Thymus (tissue), 14 donors: ENCODE results near the gene KCNMB3. TPM values are rescaled to one million over a fixed set of nuclear protein-coding genes. Genes with fewer than 3 reads are reported as not detected.

Experiments used
- DNase-seq, 9 donors: peaks; one replicate each; pipeline ENCODE4 v3.0.0-alpha.2; 2013; ENCODE audit warnings: low spot score in 9 of 9, low read depth in 6 of 9, missing footprints in 1 of 9
- H3K27ac ChIP-seq, 2 donors: one replicate each; pipeline ENCODE4 v1.5.1; 2013; ENCODE audit warnings: control low read depth in 1 of 2, low read depth in 1 of 2, low read length in 1 of 2, mild to moderate bottlenecking in 1 of 2, moderate library complexity in 1 of 2
- H3K27me3 ChIP-seq, 2 donors: one replicate each; pipeline ENCODE4 v1.5.1; 2013; ENCODE audit warnings: low read length in 1 of 2; ENCODE audit not compliant: control insufficient read depth in 2 of 2, insufficient read depth in 1 of 2
- H3K36me3 ChIP-seq, 2 donors: one replicate each; pipeline ENCODE4 v1.5.1; 2013; ENCODE audit warnings: low read length in 1 of 2, mild to moderate bottlenecking in 1 of 2, moderate library complexity in 1 of 2; ENCODE audit not compliant: control insufficient read depth in 2 of 2, insufficient read depth in 2 of 2
- H3K4me1 ChIP-seq, 2 donors: one replicate each; pipeline ENCODE4 v1.5.1; 2013; ENCODE audit warnings: low read length in 2 of 2; ENCODE audit not compliant: control insufficient read depth in 2 of 2, insufficient read depth in 2 of 2
- H3K4me3 ChIP-seq, 2 donors: one replicate each; pipeline ENCODE4 v1.5.1; 2013; ENCODE audit warnings: low read length in 2 of 2, control low read depth in 1 of 2, mild to moderate bottlenecking in 1 of 2
- H3K9me3 ChIP-seq, 2 donors: one replicate each; pipeline ENCODE4 v1.5.1; 2013; ENCODE audit warnings: low read length in 1 of 2, mild to moderate bottlenecking in 1 of 2; ENCODE audit not compliant: control insufficient read depth in 2 of 2, insufficient read depth in 1 of 2
- WGBS: extraction: QIAGEN DNeasy Blood & Tissue Kit; methylation state at CpG from one replicate; pipeline ENCODE4 v1.1.7; 2013; 5-methylcytosine and 5-hydroxymethylcytosine counted together
- long read RNA-seq, 10 donors: transcript quantifications; one replicate each; lab custom pipeline, GENCODE V29; 2026
- polyA plus RNA-seq: library from polyadenylated mRNA; stranded (reverse); fragments of 200-250 nt; gene quantifications from one replicate; pipeline ENCODE4 v1.2.3, GENCODE V29; 2013
- total RNA-seq: library from RNA; stranded (reverse); fragments of 120-200 nt; gene quantifications from one replicate; pipeline ENCODE4 v1.2.4, GENCODE V29; 2013
- donor health status: healthy.

KCNMB3 gene
- total RNA-seq, result 0.80 TPM
- polyA plus RNA-seq, result 3.6 TPM
- long read RNA-seq, donor 1, result 0 reads
- long read RNA-seq, donor 2, result 0 reads
- long read RNA-seq, donor 3, full-length matches to known transcripts, result 2 of 2 reads
- long read RNA-seq, donor 3, partial matches to known transcripts, result 0 of 2 reads
- long read RNA-seq, donor 3, other reads (novel, unspliced or antisense), result 0 of 2 reads
- long read RNA-seq, donor 4, partial matches to known transcripts, result 0 of 1 reads
- long read RNA-seq, donor 4, other reads (novel, unspliced or antisense), result 0 of 1 reads
- long read RNA-seq, donor 5, full-length matches to known transcripts, result 1 of 1 reads
- long read RNA-seq, donor 5, partial matches to known transcripts, result 0 of 1 reads
- long read RNA-seq, donor 5, other reads (novel, unspliced or antisense), result 0 of 1 reads
- long read RNA-seq, donor 6, result 0 reads
- long read RNA-seq, donor 7, partial matches to known transcripts, result 11 of 12 reads
- long read RNA-seq, donor 7, other reads (novel, unspliced or antisense), result 0 of 12 reads
- long read RNA-seq, donor 8, result 0 reads
- long read RNA-seq, donor 9, full-length matches to known transcripts, result 3 of 3 reads
- long read RNA-seq, donor 9, partial matches to known transcripts, result 0 of 3 reads
- long read RNA-seq, donor 9, other reads (novel, unspliced or antisense), result 0 of 3 reads
- long read RNA-seq, donor 10, result 0 reads

- Histone ChIP-seq H3K4me3 (no peak within 1 kb of the TSS), H3K36me3 (no peaks in the 10 kb centered on the region), H3K9me3 (no peaks in the 10 kb centered on the region), H3K27ac (no peak within 1 kb of the TSS), H3K27me3 (no peaks in the 10 kb centered on the region), H3K4me1 (no peaks in the 10 kb centered on the region)
- 97% methylated on average over 6 of the region's 6 CpGs for WGBS
- DNase-seq, result no peak
These were observed at the start of gene KCNMB3 for GRCh38 chr3:179250803-179251476. Gene KCNMB3, minus strand, starts transcription at chr3:179251114. Its CDS starts 124 bp downstream, at chr3:179250990.

GRCh38 chr3:179299999-179300613 is 49.2 kb upstream of the KCNMB3 start:
- Histone ChIP-seq H3K4me1 (no peaks in the 10 kb centered on the region), H3K36me3 (no peaks in the 10 kb centered on the region), H3K27ac (no peak overlapping the region), H3K9me3 (no peaks in the 10 kb centered on the region), H3K27me3 (no peaks in the 10 kb centered on the region), H3K4me3 (no peak overlapping the region)
- DNase-seq, result no peak
- 94% methylated on average over 5 of the region's 5 CpGs for WGBS

- no peak for DNase-seq
- 98% methylated on average over 2 of the region's 2 CpGs for WGBS
- Histone ChIP-seq H3K27ac (no peak overlapping the region), H3K9me3 (no peaks in the 10 kb centered on the region), H3K4me3 (no peak overlapping the region), H3K4me1 (no peaks in the 10 kb centered on the region), H3K36me3 (no peaks in the 10 kb centered on the region), H3K27me3 (no peaks in the 10 kb centered on the region)
These were observed 48.4 kb upstream of the KCNMB3 start for GRCh38 chr3:179299316-179299715.

- H3K27ac ChIP-seq, result no peak overlapping the region
- no peaks in the 10 kb centered on the region for H3K36me3 ChIP-seq
- no peak overlapping the region for H3K4me3 ChIP-seq
- no peaks in the 10 kb centered on the region for H3K27me3 ChIP-seq
- H3K4me1 ChIP-seq, result no peaks in the 10 kb centered on the region
- 85% methylated on average over 5 of the region's 5 CpGs for WGBS
- DNase-seq, result no peak
- no peaks in the 10 kb centered on the region for H3K9me3 ChIP-seq
These were observed 47.2 kb upstream of the KCNMB3 start for GRCh38 chr3:179297971-179298725.

DNA sequence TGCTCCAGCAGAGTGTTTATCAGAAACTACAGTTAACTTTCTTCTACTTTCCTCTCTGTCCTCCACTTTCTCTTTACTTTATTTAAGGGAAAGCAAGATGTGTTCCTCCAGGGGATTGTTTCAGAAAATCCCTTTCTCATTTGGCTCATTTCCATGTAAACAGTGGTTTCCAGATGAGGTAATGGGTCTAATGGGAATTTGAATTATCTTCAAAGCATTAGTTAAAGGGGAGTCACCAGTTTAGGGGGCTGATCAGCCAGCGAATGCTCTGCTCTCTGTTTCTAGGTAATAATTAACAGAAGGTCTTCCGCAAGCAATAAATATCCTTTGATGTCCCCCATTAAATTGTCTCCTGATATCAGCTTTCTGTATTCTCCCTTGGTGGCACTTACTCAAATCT is 41.5 kb upstream of the KCNMB3 start:
- H3K9me3 ChIP-seq, result no peaks in the 10 kb centered on the region
- H3K27ac ChIP-seq, result no peak overlapping the region
- WGBS, result 100% methylated on average over 2 of the region's 2 CpGs
- DNase-seq, result no peak
- no peaks in the 10 kb centered on the region for H3K27me3 ChIP-seq
- no peaks in the 10 kb centered on the region for H3K4me1 ChIP-seq
- H3K36me3 ChIP-seq, result no peaks in the 10 kb centered on the region
- no peak overlapping the region for H3K4me3 ChIP-seq

GRCh38 chr3:179289295-179289694 is 38.4 kb upstream of the KCNMB3 start:
- no peak overlapping the region for H3K27ac ChIP-seq
- DNase-seq, result no peak
- 75% methylated on average over 3 of the region's 3 CpGs for WGBS

GRCh38 chr3:179288845-179289244 is 37.9 kb upstream of the KCNMB3 start:
- WGBS, result 84% methylated on average over 4 of the region's 4 CpGs
- no peak for DNase-seq

More at GRCh38 chr3:179289295-179289694, 38.4 kb upstream of the KCNMB3 start:
- H3K27me3 ChIP-seq, result no peaks in the 10 kb centered on the region
- H3K4me1 ChIP-seq, result no peaks in the 10 kb centered on the region
- no peak overlapping the region for H3K4me3 ChIP-seq
- no peaks in the 10 kb centered on the region for H3K36me3 ChIP-seq
- no peaks in the 10 kb centered on the region for H3K9me3 ChIP-seq

DNA sequence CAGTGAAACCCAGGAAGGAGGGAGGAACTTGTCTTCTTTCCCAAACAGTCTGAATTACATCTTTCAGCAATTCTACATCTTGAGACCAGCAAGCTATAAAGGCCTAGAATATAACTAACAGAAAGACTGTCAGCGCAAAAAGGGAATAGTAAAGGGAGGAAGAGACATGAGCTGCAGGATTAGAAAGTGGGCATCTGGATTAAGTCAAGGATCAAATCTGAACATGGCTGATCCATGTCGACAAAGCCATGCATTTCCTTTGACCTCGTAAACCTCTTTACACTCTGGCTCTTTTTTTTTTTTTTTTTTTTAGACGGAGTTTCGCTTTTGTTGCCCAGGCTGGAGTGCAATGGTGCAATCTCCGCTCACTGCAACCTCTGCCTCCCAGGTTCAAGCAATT is 35.4 kb upstream of the KCNMB3 start:
- H3K4me1 ChIP-seq, result no peaks in the 10 kb centered on the region
- whole genome bisulfite sequencing, result 94% methylated on average over 6 of the region's 6 CpGs
- H3K9me3 ChIP-seq, result no peaks in the 10 kb centered on the region
- no peak overlapping the region for H3K4me3 ChIP-seq
- DNase-seq, result no peak
- H3K27me3 ChIP-seq, result no peaks in the 10 kb centered on the region
- H3K27ac ChIP-seq, result no peak overlapping the region
- no peaks in the 10 kb centered on the region for H3K36me3 ChIP-seq

More at GRCh38 chr3:179288845-179289244, 37.9 kb upstream of the KCNMB3 start:
- no peaks in the 10 kb centered on the region for H3K9me3 ChIP-seq
- H3K27me3 ChIP-seq, result no peaks in the 10 kb centered on the region
- H3K36me3 ChIP-seq, result no peaks in the 10 kb centered on the region
- H3K27ac ChIP-seq, result no peak overlapping the region
- H3K4me3 ChIP-seq, result no peak overlapping the region
- no peaks in the 10 kb centered on the region for H3K4me1 ChIP-seq
